Measurements from ENCODE around the gene POLR1A. TPM values are rescaled to one million over a fixed set of nuclear protein-coding genes. Genes with fewer than 3 reads are reported as not detected.
A peak's percentile ranks its signal among the peaks of the same experiment; 100 is the strongest.

The POLR1A gene
- total and polyA plus RNA-seq, 4 donors: 3.2 to 12.3 (median 6.1) TPM

GRCh38 chr2:86105969-86106945 is 571 bp upstream of the POLR1A start, which contains the start of gene PTCD3:
TSS of gene PTCD3 (plus strand) at chr2:86106235. CDS start at chr2:86106248, 13 bp downstream.
- H3K4me3 ChIP-seq (ENCODE audit: low read depth in 1 of 3, low read length in 3 of 3): peak within 1 kb of the TSS; percentile 72 to 100 (median 85)
- H3K27ac ChIP-seq (ENCODE audit: low read depth in 1 of 2, low read length in 2 of 2): peak within 1 kb of the TSS; percentile 41 to 80
- DNase-seq (ENCODE audit: low spot score): peak; percentile 90
- H3K9ac ChIP-seq (ENCODE audit: low read depth in 1 of 2, low read length in 2 of 2): peak within 1 kb of the TSS; percentile 63 to 74
- TF ChIP-seq YY1 (IDR thresholded peaks at IDR 0.05) (peak; percentile 99), MAX (IDR thresholded peaks at IDR 0.05) (peak; percentile 95), TAF1 (conservative IDR thresholded peaks at IDR 0.05) (peak; percentile 51), SP1 (IDR thresholded peaks at IDR 0.05) (peak; percentile 90), RAD21 (IDR thresholded peaks at IDR 0.05) (no peak), EGR1 (IDR thresholded peaks at IDR 0.05; ENCODE audit: low read depth in 2 of 2) (peak in 1 of 2 donors; percentile 55), JUND (IDR thresholded peaks at IDR 0.05) (peak in 1 of 2 donors; percentile 51), FOXA1 (IDR thresholded peaks at IDR 0.05) (no peak), RXRA (IDR thresholded peaks at IDR 0.05) (peak; percentile 23 to 38), GABPA (IDR thresholded peaks at IDR 0.05 in 1 of 2, conservative IDR thresholded peaks at IDR 0.05 in 1 of 2) (peak; percentile 45 to 76), ATF3 (IDR thresholded peaks at IDR 0.05) (no peak), FOXA2 (IDR thresholded peaks at IDR 0.05) (peak; percentile 21), NR2F2 (IDR thresholded peaks at IDR 0.05) (peak; percentile 54), HNF4A (conservative IDR thresholded peaks at IDR 0.05) (peak; percentile 5 to 25), HNF4G (IDR thresholded peaks at IDR 0.05) (no peak), REST (IDR thresholded peaks at IDR 0.05) (no peak)
- TF ChIP-seq, protein P1, sequence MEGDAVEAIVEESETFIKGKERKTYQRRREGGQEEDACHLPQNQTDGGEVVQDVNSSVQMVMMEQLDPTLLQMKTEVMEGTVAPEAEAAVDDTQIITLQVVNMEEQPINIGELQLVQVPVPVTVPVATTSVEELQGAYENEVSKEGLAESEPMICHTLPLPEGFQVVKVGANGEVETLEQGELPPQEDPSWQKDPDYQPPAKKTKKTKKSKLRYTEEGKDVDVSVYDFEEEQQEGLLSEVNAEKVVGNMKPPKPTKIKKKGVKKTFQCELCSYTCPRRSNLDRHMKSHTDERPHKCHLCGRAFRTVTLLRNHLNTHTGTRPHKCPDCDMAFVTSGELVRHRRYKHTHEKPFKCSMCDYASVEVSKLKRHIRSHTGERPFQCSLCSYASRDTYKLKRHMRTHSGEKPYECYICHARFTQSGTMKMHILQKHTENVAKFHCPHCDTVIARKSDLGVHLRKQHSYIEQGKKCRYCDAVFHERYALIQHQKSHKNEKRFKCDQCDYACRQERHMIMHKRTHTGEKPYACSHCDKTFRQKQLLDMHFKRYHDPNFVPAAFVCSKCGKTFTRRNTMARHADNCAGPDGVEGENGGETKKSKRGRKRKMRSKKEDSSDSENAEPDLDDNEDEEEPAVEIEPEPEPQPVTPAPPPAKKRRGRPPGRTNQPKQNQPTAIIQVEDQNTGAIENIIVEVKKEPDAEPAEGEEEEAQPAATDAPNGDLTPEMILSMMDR (IDR thresholded peaks at IDR 0.05; ENCODE audit: low read depth, low read length, missing input control): no peak
- TF ChIP-seq, protein P2, sequence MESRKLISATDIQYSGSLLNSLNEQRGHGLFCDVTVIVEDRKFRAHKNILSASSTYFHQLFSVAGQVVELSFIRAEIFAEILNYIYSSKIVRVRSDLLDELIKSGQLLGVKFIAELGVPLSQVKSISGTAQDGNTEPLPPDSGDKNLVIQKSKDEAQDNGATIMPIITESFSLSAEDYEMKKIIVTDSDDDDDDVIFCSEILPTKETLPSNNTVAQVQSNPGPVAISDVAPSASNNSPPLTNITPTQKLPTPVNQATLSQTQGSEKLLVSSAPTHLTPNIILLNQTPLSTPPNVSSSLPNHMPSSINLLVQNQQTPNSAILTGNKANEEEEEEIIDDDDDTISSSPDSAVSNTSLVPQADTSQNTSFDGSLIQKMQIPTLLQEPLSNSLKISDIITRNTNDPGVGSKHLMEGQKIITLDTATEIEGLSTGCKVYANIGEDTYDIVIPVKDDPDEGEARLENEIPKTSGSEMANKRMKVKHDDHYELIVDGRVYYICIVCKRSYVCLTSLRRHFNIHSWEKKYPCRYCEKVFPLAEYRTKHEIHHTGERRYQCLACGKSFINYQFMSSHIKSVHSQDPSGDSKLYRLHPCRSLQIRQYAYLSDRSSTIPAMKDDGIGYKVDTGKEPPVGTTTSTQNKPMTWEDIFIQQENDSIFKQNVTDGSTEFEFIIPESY (IDR thresholded peaks at IDR 0.05): peak; percentile 80
- WGBS: under 1% methylated on average over 44 of the region's 44 CpGs
- H3K9me3 ChIP-seq (ENCODE audit: control insufficient read depth in 4 of 4, low read length in 3 of 4): no peaks in the 10 kb centered on the region
- peaks cover 5 to 25% (median 13%) of the 10 kb centered on the region in 4 donors for H3K36me3 ChIP-seq (ENCODE audit: control insufficient read depth in 4 of 4, insufficient read depth in 3 of 4, low read depth in 1 of 4, low read length in 3 of 4)
- no peaks in the 10 kb centered on the region for H3K27me3 ChIP-seq (ENCODE audit: control insufficient read depth in 4 of 4, insufficient read depth in 4 of 4, low read length in 3 of 4)
- H3K4me1 ChIP-seq (ENCODE audit: control insufficient read depth in 4 of 4, insufficient read depth in 4 of 4, low read length in 3 of 4): peaks cover 6 to 34% (median 25%) of the 10 kb centered on the region in 4 donors
